AG08396 (cell line): Measurements from ENCODE around the gene HELZ.

ENCODE experiments used
- DNase-seq: peaks from one replicate; pipeline ENCODE4 v3.0.0; 2012; ENCODE audit warnings: low spot score, mixed read lengths

Gene HELZ

GRCh38 chr17:67194134-67194533 lies 50.9 kb downstream of the HELZ start:
- DNase-seq, result peak; percentile 67

DNA sequence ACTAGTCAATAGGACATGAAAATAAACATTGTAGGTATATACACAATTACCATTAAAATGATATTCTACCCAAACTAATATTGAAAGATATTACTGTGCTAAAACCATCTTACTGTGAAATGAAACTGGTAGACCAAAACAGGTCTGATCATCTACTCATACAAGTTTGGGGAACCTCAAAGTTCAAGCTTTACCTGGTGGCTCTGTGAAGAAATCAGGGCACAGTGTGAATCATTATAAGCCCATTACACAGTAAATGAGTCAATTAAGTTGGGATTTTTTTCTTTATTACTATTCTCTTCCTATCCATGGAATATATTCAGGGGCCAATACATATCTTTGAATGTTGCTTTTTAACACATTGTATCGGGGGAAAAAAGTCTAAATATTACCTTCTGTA lies 57.1 kb downstream of the HELZ start:
- DNase-seq, result no peak

DNA sequence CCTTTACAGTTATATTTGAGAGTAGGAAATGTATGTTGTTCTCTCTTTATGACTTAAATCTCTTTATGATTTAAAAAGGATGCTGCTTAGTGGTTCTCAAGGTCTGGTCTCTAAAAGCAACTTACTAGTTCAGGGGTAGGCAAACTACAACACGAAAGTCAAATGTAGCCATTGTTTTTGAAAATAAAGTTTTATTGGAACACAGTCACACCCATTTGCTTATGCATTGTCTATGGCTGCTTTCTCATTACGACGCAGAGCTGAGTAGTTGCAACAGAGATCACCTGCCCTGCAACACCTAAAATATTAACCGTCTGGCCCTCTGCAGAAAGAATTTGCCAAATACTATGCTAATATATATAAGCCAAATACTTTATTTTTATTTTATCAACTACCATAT lies 58.2 kb downstream of the HELZ start:
- DNase-seq, result no peak

DNA sequence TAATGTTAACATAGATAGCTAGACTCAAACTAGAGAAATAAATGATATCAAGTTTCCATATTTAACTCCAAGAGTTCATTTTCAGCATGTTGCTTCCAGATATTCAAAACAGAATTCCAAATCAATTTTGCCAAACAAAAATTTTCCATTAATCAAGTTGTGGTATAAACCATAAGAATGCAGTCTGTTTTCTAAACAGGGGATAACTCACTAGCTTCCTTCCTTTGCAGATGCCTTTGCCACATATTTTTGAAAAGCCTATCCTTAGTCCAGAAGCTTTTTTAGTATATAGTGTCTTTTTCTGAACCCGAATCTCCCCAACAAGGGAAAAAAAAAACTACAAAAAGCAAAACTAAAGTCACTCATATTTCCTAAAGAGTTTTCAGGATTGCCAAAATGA lies 61.5 kb downstream of the HELZ start:
- DNase-seq, result no peak

- DNase-seq, result no peak
Observed at GRCh38 chr17:67181825-67182224, 63.2 kb downstream of the HELZ start.

- DNase-seq, result no peak
Observed at GRCh38 chr17:67180275-67180674, 64.7 kb downstream of the HELZ start.

- no peak for DNase-seq
Observed at GRCh38 chr17:67178555-67178954, 66.4 kb downstream of the HELZ start.

DNA sequence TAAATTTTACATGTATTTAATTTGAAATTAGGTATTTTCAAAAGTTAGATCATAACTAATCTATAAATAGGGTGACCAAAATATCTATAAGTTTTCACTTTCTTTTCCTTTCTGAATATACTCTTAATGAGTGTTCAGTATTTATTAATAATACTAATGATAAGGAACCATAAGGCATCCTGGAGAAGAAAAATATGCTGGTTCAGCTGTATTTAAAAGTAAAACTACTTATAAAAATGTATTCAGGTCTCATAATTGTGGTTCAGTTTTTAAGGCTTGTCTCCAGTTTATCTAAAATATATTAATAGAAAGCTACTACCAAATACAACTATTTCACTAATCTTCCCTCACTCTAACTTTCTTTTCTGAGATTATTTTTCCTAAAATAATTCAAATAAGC lies 67.3 kb downstream of the HELZ start:
- DNase-seq, result no peak

DNA sequence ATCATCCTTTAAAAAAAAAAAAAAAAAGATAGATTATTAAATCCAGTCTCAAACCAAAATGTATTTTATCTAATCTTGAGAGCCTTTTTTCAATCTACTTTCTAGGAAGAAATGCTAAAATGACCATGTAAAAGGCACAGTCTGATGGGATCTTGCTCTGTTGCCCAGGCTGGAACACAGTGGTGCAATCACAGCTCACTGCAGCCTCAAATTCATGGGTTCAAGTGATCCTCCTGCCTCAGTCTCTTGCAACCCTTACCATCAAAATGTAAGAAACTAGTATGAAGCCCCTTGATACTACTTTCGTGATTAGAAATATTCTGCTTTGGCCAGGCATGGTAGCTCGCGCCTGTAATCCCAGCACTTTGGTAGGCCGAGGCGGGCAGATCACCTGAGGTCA lies 70.8 kb downstream of the HELZ start:
- DNase-seq, result no peak

- no peak for DNase-seq
Observed at GRCh38 chr17:67171560-67171959, 73.4 kb downstream of the HELZ start.

DNA sequence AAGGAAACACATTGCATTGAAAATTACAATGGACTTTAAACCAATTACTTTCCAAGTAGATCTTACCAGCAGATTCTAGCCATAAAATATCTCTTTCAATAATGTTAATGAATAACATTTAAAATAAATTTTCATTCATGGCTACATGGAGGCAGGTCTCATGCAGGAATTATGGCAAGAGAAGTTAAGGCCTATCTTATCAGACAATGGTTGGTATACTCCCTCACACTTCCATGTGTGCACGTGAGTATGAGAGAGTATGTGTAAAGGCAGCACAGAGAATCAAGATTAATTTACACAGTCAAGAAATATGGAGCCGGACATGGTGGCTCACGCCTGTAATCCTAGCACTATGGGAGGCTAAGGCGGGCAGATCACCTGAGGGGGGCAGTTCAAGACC lies 76.5 kb downstream of the HELZ start:
- no peak for DNase-seq

- no peak for DNase-seq
Observed at GRCh38 chr17:67165201-67165600, 79.8 kb downstream of the HELZ start.

- no peak for DNase-seq
Observed at GRCh38 chr17:67164302-67164701, 80.7 kb downstream of the HELZ start.

GRCh38 chr17:67162771-67163170 lies 82.2 kb downstream of the HELZ start:
- no peak for DNase-seq

- DNase-seq, result no peak
Observed at GRCh38 chr17:67161573-67161972, 83.4 kb downstream of the HELZ start.

DNA sequence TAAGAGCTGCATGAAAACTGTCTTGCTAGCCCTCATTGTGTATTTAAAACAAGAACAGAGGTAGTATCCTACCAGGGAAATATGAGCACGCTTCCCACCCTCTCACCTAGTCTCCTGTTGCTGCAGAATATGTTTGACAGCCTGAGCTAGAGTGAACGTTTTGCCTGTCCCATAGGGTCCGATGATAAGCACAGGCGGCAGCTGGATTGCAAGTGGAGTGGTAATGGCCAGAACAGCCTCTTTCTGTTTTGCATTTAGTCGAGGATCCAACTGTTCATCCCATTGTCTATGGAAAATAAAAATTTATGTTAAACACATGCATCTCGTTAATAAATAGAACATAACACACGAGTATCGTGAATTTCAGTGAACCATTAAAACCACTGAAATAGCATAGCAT lies 84.2 kb downstream of the HELZ start:
- no peak for DNase-seq

GRCh38 chr17:67157732-67158639 lies 87.0 kb downstream of the HELZ start:
- peak; percentile 22 for DNase-seq

DNA sequence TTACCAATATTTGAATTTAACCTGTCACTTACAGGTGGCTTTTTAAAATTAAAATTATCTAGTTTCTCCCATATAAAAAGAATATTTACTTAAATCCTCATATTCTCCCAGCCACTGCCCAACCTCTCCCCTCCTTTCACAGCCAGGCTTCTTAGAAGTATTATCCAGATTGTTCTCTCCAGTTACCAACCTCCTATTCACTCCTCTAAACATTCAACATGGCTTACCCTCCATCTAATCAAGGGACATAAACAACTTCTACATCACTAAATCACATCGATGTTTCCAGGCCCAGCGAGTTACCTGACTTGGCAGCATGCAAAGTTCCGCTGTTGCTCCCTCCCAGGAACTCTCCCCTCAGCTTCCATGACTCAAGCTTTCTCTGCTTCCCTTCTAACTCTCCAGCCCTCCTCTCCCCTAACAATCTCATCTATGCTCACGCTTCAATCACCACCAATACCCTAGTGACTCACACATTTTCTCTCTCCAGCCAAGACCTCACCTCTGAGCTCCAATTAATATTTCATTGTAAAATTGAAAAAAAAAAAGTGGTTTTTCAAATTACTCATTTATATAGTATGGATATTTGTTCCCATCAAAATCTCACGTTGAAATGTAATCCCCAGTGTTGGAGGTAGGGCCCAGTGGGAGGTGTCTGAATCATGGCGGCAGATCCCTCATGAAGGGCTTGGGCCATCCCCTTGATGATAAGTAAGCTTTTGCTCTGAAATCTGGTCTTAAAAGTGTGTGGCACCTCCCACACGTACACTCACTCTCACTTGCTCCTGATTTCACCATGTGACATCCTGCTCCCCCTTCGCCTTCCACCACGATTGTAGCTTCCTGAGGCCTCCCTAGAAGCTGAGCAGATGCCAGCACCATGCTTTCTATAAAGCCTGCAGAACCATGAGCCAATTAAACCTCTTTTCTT lies 88.5 kb downstream of the HELZ start:
- DNase-seq, result no peak

DNA sequence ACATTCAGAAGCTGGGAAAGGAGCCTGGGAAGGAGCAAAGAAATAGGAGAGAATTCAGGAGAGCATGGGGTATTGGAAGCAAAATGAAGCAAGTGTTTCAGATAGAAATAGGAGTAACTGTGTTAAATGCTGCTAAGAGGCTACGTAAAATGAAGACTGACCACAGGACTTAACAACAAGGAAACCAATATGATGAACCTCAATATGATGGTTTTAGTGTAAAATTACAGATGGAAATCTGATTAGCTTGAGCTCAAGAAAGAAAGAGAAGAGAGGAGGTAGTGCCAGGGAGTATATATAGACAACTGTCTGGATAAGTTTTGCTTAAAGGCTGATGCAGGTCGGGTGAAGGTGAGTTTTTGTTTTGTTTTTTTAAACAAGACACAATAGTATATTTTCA lies 92.2 kb downstream of the HELZ start:
- DNase-seq, result no peak

DNA sequence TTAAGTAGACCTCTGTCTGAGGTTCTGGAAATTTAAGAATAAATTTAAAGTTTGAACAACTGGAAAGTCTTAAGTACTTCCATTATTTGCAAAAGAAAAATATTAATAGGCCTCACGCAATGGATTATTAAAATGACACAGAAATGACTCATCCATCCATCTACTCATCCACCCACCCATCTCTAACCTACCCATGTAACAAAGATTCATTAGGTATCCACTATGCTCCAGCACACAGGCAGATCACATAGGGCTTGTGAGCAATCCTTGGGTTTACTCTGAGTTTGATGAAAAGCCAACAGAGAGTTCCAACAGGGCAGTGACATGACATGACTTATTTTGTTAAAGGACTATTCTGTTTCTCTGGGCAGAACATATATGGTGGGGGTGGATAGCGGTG lies 93.3 kb downstream of the HELZ start:
- DNase-seq, result no peak

GRCh38 chr17:67150826-67151225 lies 94.2 kb downstream of the HELZ start:
- DNase-seq, result no peak

GRCh38 chr17:67148352-67148751 lies 96.6 kb downstream of the HELZ start:
- no peak for DNase-seq

DNA sequence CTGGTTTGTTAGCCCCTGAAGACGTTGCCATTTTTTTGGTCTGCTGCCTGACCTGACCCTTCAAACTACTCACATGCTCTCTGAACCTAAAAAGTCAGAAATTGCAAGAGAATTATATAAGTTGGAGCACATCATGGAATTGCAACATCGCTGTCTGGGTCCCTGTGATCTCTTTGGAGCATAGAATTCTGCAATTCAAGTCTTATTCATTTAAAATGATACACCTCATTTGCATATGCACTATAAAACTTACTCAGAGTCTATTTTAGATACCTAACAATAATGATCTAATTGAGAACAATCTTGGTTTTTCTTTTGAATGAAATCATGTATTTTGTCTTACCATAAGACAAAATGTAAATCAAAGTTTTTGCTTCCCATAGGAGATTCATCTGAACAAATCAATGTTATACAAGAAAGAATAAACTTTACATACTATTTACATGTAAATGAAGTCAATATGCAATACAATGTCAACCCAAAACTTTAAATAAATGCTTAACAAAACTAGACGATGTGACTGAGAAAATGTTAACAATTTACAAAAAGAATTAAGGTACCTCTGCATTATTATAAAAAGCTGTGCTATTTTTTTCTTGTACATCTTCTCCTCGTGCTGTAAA lies 99.7 kb downstream of the HELZ start:
- no peak for DNase-seq
